H1 (cell line): ENCODE data around the gene IRF4. TPM values are rescaled to one million over a fixed set of nuclear protein-coding genes. Genes with fewer than 3 reads are reported as not detected.
A peak's percentile ranks its signal among the peaks of the same experiment; 100 is the strongest.

ENCODE experiments used
- ATF2 ChIP-seq: IDR thresholded peaks from 2 replicates; pipeline ENCODE4 v1.6.1; 2012; ENCODE audit warnings: low read length, inconsistent platforms
- GABPA ChIP-seq: IDR thresholded peaks from 2 replicates; pipeline ENCODE4 v1.6.1; 2011; ENCODE audit warnings: mild to moderate bottlenecking, low read length, moderate library complexity, borderline replicate concordance; ENCODE audit not compliant: insufficient read depth
- KDM5A ChIP-seq: fragments of 200-600 bp; IDR thresholded peaks from 2 replicates; pipeline ENCODE4 v1.7.1; 2012; ENCODE audit warnings: mild to moderate bottlenecking, low read length, inconsistent platforms, mixed read lengths
- RBBP5 ChIP-seq: IDR thresholded peaks from 2 replicates; pipeline ENCODE4 v1.7.1; 2012; ENCODE audit warnings: low read depth, mild to moderate bottlenecking, inconsistent platforms, low read length, moderate library complexity, borderline replicate concordance
- RNF2 ChIP-seq: fragments of 200-900, 300-1000 bp; sonication (generic); IDR thresholded peaks from 2 replicates; pipeline ENCODE4 v1.7.1; 2016; ENCODE audit warnings: borderline replicate concordance, low read depth, mild to moderate bottlenecking, antibody characterized with exemption, low read length; ENCODE audit not compliant: poor library complexity, severe bottlenecking; ENCODE audit errors: missing control alignments
- SIN3A ChIP-seq, 2 experiments: IDR thresholded peaks in 1 of 2; conservative IDR thresholded peaks in 1 of 2; 2 replicates each; pipeline ENCODE4 v1.6.1; 2011 to 2012; ENCODE audit warnings: low read length in 2 of 2, improper control_type of control experiment in 1 of 2, low read depth in 1 of 2, mild to moderate bottlenecking in 1 of 2
- polyA plus RNA-seq, 7 experiments: library from polyadenylated mRNA; depleted of rRNA in 3 of 7; stranded (reverse) in 5 of 7; unstranded in 2 of 7; fragments of >200 nt in 5 of 7; fragments of 200-250 nt in 2 of 7; gene quantifications; 1 replicate in 5 of 7; 2 replicates in 1 of 7; 4 replicates in 1 of 7; pipeline versions ENCODE4 v1.2.1 to v1.2.3, GENCODE V29; 2011 to 2013; ENCODE audit warnings: missing spikeins in 2 of 7, mixed read lengths in 2 of 7
- total RNA-seq: library from RNA; stranded (reverse); fragmentation: NEBNext Ultra II Directional; extraction: Animal tissue kit (Norgen Biotek cat#: 25700); gene quantifications from 2 replicates; pipeline ENCODE4 v1.2.1, GENCODE V29; 2021

IRF4 gene
- total and polyA plus RNA-seq, 2 of the 8 experiments (the other 6 are each of a cell fraction or from before 2014, with no cell fraction given): 0.77 to 2.1 TPM

GRCh38 chr6:391559-392440 lies at the start of gene IRF4 (continued):
- TF ChIP-seq SIN3A (conservative IDR thresholded peaks at IDR 0.05 in 1 of 2, IDR thresholded peaks at IDR 0.05 in 1 of 2; ENCODE audit: low read depth in 1 of 2, low read length in 2 of 2) (no peak), RBBP5 (no peak), KDM5A (no peak), RNF2 (peak; percentile 67), GABPA (0 out of 2 replicates have a peak, but pooled peaks have one; percentile 8), ATF2 (no peak)
